GM19043 (cell line): ENCODE measurements around the gene HES7.
A peak's percentile ranks its signal among the peaks of the same experiment; 100 is the strongest.

Experiments
- ATAC-seq: cut with Tn5 transposase; IDR thresholded peaks from one replicate; pipeline ENCODE4 v1.9.1; 2021; ENCODE audit warnings: low read depth; ENCODE audit not compliant: unreplicated experiment

HES7 gene

DNA sequence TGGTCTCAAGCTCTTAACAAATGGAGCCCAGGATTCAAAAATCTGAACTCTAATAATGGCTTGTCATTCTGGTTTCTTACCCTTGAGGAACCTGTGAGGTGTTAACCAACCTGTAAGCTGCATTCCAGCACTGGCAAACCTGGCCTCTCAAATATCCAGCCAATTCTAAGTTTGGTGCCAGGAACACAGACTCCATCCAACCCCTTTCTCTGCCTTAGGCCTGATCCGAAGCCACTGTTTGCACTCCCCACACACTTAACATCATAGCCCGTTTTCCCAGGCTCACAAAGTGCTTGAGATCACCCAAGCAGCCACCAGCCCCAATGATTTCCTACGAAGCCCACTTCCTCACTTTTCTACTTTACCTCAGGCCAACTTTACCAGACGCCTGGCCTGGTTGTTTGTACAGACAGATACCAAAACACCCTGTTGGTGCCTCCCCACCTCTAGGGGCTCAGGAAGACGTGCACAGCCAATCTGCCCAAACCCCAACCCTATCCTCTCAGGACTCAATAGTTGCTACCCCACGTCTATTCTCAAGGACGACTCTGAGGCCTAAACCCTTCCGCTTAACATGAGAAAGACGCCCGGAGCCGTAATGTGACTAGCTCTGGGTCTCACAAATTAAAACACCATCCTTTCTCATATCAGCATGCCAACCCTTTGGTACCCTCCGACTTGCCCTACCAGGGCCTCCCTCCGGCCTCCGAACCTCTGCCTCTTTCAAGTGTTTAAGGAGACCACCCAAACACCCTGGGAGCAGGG lies 31.5 kb upstream of the HES7 start:
- no peak for ATAC-seq

DNA sequence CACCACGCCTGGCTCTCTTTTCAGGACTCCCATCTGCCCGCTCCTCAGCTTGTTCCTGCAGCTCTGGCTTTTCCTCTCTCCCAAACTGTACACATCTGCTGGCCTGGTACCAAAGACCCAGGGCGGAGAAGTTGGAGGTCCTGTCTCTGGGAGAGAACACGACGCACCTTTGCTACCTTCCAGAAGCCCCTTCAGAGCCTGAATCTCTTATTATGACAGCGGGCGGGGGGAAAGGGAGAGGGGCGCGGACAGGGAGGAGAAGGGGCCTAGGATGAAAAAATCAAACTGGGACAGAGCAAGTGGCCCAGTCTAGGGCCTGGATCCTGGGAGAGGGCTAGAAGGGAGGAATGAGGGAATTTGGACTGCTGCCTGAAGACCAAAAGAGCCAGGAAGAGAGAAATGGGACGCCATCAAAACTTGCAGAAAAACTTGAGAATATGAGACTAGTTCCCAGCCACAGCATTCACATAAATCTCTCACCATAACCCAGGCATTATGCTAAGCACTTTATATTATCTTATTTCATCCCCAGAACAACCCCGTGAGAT lies 30.8 kb upstream of the HES7 start:
- ATAC-seq: no peak

- ATAC-seq: no peak
Measured at GRCh38 chr17:8153957-8154607, 30.2 kb upstream of the HES7 start.

GRCh38 chr17:8153525-8153956 lies 29.6 kb upstream of the HES7 start:
- no peak for ATAC-seq

- ATAC-seq: no peak
Measured at GRCh38 chr17:8153031-8153451, 29.1 kb upstream of the HES7 start.

GRCh38 chr17:8152112-8152775 lies 28.3 kb upstream of the HES7 start, which contains the start of gene PER1:
Gene PER1, minus strand, starts transcription at chr17:8152404. Its CDS starts 1,698 bp downstream, at chr17:8150706.
- no peak for ATAC-seq

GRCh38 chr17:8151641-8152111 lies 27.8 kb upstream of the HES7 start:
- ATAC-seq: no peak

DNA sequence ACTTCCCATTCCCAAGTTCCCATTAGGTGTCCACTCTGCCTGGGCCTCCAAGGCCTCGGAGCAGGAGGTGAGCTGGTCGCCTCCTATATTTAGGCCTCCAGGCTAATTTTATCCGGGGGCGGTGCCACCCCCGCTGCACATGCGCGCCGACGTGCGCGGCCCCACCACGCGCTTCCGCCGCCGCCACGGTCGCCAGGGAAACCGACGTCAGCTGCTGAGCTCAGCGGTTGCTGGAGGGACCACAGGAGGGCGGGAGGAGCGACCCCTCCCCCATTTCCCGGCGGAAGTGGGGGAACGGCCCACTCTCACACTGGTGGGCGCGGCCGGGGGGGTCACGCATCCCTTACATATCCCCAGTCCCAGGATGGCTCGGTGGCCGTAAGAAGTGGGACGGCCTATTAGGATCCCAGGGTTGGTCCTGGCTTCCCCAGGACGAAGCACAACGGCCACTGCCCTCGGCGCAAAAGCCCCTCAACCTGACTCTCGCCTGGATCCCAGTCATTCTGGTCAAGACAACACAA lies 27.3 kb upstream of the HES7 start:
- peak; percentile 47 for ATAC-seq

DNA sequence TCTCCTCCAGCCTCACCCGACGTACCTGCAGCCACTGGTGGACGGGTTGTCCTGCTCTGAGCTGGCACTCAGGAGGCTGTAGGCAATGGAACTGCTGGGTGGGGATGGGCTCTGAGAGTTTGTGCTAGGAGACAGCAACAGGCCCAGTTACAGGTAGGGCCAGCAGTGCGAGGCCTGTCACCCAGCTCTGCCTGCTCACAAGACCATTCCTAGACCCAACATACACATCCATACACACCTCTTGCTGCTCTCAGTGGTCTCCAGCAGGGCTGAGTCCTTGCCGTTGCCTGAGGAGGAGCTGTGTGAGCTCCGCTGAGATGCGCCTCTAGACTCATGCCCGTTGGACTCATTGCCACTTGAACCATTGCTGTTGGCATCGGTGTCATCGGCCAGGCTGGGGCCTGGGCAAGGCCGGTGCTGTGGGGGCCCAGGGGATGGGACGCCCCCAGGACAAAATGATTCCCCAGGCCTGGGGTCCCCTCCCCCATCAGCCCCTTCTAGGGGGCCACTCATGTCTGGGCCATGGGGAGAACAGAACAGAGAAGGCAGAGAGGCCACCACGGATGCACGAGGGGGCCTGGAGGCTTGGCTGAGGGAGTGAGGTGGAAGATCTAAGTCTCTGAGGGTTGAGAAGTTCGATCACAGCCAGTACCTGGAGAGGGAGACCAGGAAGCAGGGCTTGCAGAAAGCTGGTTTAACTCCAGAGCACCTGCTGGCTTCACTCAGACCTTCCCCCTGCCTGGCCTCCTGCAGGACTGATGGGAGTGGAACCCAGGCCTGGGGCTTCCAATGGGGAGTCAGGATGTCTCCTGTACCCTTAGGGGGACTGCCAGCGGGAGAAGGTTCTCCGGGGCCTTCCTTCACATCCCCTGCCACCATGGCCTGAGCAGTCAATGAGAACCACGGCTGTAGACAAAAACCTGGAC lies 26.6 kb upstream of the HES7 start:
- no peak for ATAC-seq

DNA sequence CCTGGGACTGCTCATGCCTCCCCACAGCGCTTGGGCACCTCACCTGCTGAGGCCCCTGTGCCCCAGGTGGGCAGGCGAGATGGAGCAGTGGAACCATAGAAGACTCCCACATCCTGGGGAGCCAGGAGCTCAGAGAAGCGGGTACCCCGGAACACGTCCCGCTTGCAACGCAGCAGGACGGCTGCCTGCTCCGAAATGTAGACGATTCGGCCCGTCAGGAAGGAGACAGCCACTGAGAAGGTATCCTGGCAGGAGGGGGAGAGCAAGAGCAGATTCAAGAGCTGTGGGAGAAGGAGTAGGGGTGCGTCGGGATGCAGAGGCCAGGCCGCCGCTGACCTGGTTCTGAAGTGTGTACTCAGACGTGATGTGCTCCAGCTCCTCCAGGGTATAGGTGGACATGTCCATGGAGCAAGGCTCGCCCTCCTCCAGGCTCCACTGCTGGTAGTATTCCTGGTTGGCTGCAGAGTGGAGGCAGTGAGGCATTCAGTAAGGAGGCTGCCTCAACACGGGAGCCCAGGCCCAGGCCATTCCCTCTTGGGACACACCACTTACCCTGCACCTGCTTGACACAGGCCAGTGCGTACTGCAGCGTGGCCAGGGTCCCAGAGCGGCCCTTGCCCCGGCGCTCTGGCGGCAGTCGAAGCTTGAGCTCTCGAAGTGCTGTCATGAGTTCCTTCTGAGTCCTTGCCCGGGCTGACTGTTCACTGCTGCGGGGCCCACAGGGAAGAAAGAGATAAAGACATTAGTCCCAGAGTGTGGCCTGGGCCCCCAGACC lies 25.7 kb upstream of the HES7 start:
- no peak for ATAC-seq

DNA sequence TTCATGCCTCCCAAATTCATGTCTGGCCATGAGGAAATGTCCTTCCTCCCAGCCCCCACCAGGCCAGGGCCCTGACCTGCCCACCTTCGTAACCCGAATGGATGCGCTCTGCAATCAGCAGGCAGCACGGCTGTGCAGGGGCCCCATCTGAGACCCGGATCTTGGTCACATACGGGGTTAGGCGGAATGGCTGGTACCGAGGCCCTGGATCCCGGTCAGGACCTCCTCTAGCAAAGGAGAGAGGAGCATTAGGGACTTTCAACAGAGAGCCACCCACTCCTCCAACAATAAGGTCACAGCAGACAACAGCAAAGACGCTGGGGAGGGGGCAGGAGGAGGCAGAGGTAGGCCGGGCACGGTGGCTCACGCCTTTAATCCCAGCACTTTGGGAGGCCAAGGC lies 24.7 kb upstream of the HES7 start:
- no peak for ATAC-seq

GRCh38 chr17:8147805-8148404 lies 24.0 kb upstream of the HES7 start:
- ATAC-seq: no peak

DNA sequence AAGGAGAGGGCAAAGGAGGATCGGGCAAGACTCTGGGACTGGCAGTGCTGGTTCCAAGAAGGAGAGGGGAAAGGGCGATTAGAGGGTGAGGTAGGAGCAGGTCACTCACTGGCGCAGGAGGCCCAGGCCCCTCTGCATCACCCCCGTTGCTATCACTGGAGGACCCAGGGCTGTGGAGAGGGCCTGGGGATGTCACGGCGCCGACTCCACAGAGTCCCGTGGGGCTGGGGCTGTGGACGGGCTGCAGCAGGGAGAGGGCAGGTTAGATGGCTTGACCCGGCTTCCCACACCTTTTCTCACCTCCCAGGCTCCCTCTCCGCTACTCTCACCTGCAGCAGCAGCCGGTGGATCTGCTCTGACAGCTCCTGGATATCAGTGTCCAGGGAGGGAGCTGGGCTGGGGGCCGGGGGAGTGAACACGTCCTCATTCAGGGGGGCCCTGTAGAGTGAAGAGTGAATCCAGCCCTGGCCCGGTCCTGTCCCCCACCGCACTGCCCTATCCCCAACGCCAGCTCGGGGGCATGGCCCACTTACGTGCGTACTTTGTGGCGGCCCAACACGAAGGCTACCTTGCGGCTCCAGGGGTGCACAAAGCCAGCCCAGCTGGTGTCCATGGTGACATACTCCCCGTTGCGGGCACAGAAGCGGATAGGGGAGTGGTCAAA lies 23.4 kb upstream of the HES7 start:
- no peak for ATAC-seq

GRCh38 chr17:8146381-8147140 lies 22.7 kb upstream of the HES7 start:
- no peak for ATAC-seq

GRCh38 chr17:8145811-8146210 lies 21.9 kb upstream of the HES7 start:
- ATAC-seq: no peak

DNA sequence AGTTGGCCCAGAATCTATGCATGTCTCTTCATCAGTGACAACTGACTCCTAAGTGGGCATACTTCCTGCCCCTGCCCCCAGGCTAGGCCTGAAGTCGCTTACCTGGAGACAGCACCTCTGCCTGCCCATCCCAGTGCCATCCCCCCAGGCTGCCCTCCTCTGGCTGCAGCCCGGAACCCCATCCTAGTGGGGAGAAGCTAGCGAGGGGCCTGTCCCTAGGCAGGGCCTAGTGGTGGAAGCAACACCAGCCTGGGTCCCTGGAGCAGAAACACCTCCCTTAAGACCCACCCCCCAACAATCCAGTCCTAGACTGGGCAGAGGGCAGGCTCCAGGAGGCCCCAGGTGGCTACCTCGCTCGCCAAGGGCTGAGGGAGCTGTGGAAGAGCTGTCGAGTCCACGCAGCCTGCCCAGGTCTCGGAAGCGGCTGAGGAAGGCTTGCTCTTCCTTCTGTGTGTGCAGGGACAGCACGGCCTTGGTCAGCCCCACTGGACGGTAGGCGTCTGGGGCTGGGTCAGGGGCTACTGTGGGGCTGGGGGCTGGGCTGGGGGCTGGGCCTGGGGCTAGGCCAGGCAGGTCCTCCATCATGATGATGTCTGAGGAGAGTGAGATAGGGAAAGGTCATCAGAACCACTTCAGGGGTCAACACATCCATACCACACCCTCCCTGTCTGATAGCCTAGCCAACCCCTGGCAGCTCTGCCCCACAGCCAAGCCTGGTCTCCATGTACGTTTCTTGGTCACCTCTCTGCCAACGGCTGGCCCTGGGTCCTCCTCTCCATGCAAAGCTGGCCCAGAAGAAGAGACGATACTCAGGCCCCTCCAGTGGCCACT lies 20.7 kb upstream of the HES7 start:
- no peak for ATAC-seq
